D341Med (cell line): ENCODE measurements around the gene GSC.
"Not testable (repeated sequence)": the region's sequence is repeated elsewhere in the genome, so short reads cannot be mapped to it uniquely, and the experiment has no call there.

Experiments
- DNase-seq: peaks from one replicate; pipeline ENCODE4 v3.0.0; 2012; ENCODE audit warnings: low spot score

GSC gene

GRCh38 chr14:94771906-94772490, 2.1 kb upstream of the GSC start:
- no peak for DNase-seq

- no peak for DNase-seq
These were observed 1.4 kb upstream of the GSC start for GRCh38 chr14:94771158-94771905.

- no peak for DNase-seq
These were observed 873 bp upstream of the GSC start for GRCh38 chr14:94770815-94771157.

- peak; percentile 81 for DNase-seq
These were observed 387 bp upstream of the GSC start for GRCh38 chr14:94770251-94770749.

- DNase-seq, result no peak
These were observed 1.2 kb downstream of the GSC start for GRCh38 chr14:94768521-94769390.

- no peak for DNase-seq
These were observed 1.8 kb downstream of the GSC start for GRCh38 chr14:94768141-94768520.

- DNase-seq, result no peak
These were observed 2.5 kb downstream of the GSC start for GRCh38 chr14:94767321-94767878.

GRCh38 chr14:94764573-94764972, 5.3 kb downstream of the GSC start:
- no peak for DNase-seq

GRCh38 chr14:94762431-94762830, 7.5 kb downstream of the GSC start:
- no peak for DNase-seq

- DNase-seq, result no peak
These were observed 7.9 kb downstream of the GSC start for GRCh38 chr14:94761997-94762377.

- DNase-seq, result no peak
These were observed 8.4 kb downstream of the GSC start for GRCh38 chr14:94761348-94761996.

GRCh38 chr14:94756310-94756882, 13.5 kb downstream of the GSC start:
- DNase-seq, result no peak

GRCh38 chr14:94754391-94754942, 15.4 kb downstream of the GSC start:
- DNase-seq, result no peak

GRCh38 chr14:94752591-94753436, 17.1 kb downstream of the GSC start:
- no peak for DNase-seq

- no peak for DNase-seq
These were observed 18.0 kb downstream of the GSC start for GRCh38 chr14:94751956-94752355.

- no peak for DNase-seq
These were observed 18.6 kb downstream of the GSC start for GRCh38 chr14:94751321-94751720.

- DNase-seq, result no peak
These were observed 19.5 kb downstream of the GSC start for GRCh38 chr14:94750371-94750770.

GRCh38 chr14:94748667-94749347, 21.1 kb downstream of the GSC start:
- peak; percentile 72 for DNase-seq

- no peak for DNase-seq
These were observed 22.2 kb downstream of the GSC start for GRCh38 chr14:94747739-94748138.

GRCh38 chr14:94747153-94747552, 22.8 kb downstream of the GSC start:
- not testable (repeated sequence) for DNase-seq
